Measurements from ENCODE around the gene STPG2.

DNA sequence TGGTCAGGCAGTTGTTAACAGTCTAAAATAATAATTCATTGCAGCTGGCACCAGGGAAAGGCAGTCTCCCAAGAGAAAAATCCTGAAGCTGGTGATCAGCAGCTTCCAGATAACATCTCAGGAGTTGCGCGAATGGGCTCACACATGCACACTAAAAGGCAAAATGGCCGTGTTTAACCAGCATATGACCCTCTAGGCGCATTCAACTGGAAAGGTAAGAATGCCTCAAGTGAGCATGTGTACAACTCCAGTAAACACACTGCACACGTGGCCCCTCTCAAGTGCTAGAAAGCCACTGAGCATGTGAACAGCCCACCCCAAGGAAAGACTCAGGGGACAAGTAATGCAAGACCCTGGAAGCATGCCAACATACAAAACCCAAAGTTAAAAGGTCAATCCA lies 33.1 kb downstream of the STPG2 start:
- TF ChIP-seq EP300 (IDR thresholded peaks at IDR 0.05): no peak
- TF ChIP-seq, protein P1, sequence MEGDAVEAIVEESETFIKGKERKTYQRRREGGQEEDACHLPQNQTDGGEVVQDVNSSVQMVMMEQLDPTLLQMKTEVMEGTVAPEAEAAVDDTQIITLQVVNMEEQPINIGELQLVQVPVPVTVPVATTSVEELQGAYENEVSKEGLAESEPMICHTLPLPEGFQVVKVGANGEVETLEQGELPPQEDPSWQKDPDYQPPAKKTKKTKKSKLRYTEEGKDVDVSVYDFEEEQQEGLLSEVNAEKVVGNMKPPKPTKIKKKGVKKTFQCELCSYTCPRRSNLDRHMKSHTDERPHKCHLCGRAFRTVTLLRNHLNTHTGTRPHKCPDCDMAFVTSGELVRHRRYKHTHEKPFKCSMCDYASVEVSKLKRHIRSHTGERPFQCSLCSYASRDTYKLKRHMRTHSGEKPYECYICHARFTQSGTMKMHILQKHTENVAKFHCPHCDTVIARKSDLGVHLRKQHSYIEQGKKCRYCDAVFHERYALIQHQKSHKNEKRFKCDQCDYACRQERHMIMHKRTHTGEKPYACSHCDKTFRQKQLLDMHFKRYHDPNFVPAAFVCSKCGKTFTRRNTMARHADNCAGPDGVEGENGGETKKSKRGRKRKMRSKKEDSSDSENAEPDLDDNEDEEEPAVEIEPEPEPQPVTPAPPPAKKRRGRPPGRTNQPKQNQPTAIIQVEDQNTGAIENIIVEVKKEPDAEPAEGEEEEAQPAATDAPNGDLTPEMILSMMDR (IDR thresholded peaks at IDR 0.05): no peak

Data from ovary (tissue), 3 donors.